ENCODE measurements around the gene TMEM25. TPM values are rescaled to one million over a fixed set of nuclear protein-coding genes. Genes with fewer than 3 reads are reported as not detected.

Gene TMEM25
- total RNA-seq, 5 donors from 2014 or later (not counting 1 experiment from before 2014, with no cell fraction given), result 19.9 to 31.7 (median 25.3) TPM

DNA sequence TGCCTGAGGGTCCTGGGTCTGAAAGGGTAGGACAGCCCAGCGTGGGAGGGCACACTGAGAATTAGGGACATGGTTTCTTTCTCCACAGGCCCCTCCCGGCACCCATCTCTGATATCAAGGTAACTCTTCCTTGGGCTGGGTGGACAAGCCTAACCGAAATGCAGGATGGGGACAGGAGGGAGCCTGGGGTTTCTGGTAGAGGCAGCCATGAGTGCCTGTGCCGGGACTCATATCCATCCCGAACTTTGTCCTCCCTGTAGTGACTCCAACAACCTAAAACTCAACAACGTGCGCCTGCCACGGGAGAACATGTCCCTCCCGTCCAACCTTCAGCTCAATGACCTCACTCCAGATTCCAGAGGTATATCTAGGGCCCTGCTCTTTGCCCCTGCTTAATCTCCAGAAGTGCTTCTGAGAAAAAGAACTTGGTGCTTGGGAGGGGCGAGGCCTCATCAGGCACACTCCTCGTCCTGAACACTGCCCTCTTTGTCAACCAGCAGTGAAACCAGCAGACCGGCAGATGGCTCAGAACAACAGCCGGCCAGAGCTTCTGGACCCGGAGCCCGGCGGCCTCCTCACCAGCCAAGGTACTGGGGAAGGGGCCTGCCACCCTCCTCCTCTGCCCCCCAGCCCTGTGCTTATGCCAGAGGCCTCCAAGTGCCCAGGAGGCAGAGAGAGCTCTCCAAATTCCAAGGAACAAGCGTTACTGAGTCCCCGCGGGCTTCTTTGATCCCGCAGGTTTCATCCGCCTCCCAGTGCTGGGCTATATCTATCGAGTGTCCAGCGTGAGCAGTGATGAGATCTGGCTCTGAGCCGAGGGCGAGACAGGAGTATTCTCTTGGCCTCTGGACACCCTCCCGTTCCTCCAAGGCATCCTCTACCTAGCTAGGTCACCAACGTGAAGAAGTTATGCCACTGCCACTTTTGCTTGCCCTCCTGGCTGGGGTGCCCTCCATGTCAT, 3.1 kb downstream of the TMEM25 start:
- CTCF ChIA-PET, result no interaction called here
- Histone ChIP-seq H3K27ac (ENCODE audit: low read length) (no peak overlapping the region), H3K36me3 (ENCODE audit: control insufficient read depth in 2 of 2, extremely low read depth in 1 of 2, insufficient read depth in 1 of 2, low read length in 1 of 2) (peaks cover 0 to 7% of the 10 kb centered on the region in 2 donors), H3K9me3 (no peaks in the 10 kb centered on the region), H3K4me1 (ENCODE audit: control insufficient read depth in 1 of 2, extremely low read depth in 1 of 2, insufficient read depth in 2 of 2, low read length in 2 of 2) (peaks cover 6 to 23% of the 10 kb centered on the region in 2 experiments), H3K27me3 (replicated peaks in 1 of 2; ENCODE audit: control insufficient read depth in 2 of 2, extremely low read depth in 1 of 2, insufficient read depth in 2 of 2, low read length in 1 of 2) (no peaks in the 10 kb centered on the region), H3K4me3 (ENCODE audit: control insufficient read depth in 1 of 2, extremely low read depth in 1 of 2, low read length in 1 of 2) (no peak overlapping the region)
- 81% methylated on average over 23 of the region's 27 CpGs for WGBS (ENCODE audit: insufficient coverage)
- Mint-ChIP-seq H3K27me3 (no peaks in the 10 kb centered on the region), H3K4me1 (peaks cover 21 to 24% (median 24%) of the 10 kb centered on the region in 3 donors), H3K4me3 (no peak overlapping the region), H3K27ac (no peak overlapping the region), H3K9me3 (no peaks in the 10 kb centered on the region), H3K36me3 (peaks cover 9% of the 10 kb centered on the region)
- ATAC-seq (replicated peaks in 1 of 4) (no peak), DNase-seq (no peak)
- POLR2A ChIA-PET, result interaction anchor here (0.6 kb wide), 3 partner anchors 14 to 471 kb away, joined by 3 to 5 read pairs (median 3); no protein-coding TSS in a partner anchor

DNA sequence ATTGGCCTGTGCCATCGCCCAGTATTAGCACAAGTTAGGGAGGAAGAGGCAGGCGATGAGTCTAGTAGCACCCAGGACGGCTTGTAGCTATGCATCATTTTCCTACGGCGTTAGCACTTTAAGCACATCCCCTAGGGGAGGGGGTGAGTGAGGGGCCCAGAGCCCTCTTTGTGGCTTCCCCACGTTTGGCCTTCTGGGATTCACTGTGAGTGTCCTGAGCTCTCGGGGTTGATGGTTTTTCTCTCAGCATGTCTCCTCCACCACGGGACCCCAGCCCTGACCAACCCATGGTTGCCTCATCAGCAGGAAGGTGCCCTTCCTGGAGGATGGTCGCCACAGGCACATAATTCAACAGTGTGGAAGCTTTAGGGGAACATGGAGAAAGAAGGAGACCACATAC, 4.3 kb downstream of the TMEM25 start:
- Mint-ChIP-seq H3K4me3 (no peak overlapping the region), H3K27me3 (no peaks in the 10 kb centered on the region), H3K4me1 (peaks cover 9 to 12% (median 11%) of the 10 kb centered on the region in 3 donors), H3K9me3 (no peaks in the 10 kb centered on the region), H3K27ac (no peak overlapping the region), H3K36me3 (peaks cover 10% of the 10 kb centered on the region)
- DNase-seq (no peak), ATAC-seq (replicated peaks in 1 of 4) (no peak)
- no peaks in the 10 kb centered on the region for H3K9me3 ChIP-seq
- WGBS (ENCODE audit: insufficient coverage), result no CpG with 5 or more reads among the region's 9 CpGs
- ChIA-PET POLR2A (no interaction called here), CTCF (no interaction called here)
- peaks cover 0 to 7% of the 10 kb centered on the region in 2 donors for H3K36me3 ChIP-seq (ENCODE audit: control insufficient read depth in 2 of 2, extremely low read depth in 1 of 2, insufficient read depth in 1 of 2, low read length in 1 of 2)
- H3K4me1 ChIP-seq (ENCODE audit: control insufficient read depth in 1 of 2, extremely low read depth in 1 of 2, insufficient read depth in 2 of 2, low read length in 2 of 2), result peaks cover 4 to 11% of the 10 kb centered on the region in 2 experiments
- H3K4me3 ChIP-seq (ENCODE audit: control insufficient read depth in 1 of 2, extremely low read depth in 1 of 2, low read length in 1 of 2), result no peak overlapping the region
- no peaks in the 10 kb centered on the region for H3K27me3 ChIP-seq (replicated peaks in 1 of 2; ENCODE audit: control insufficient read depth in 2 of 2, extremely low read depth in 1 of 2, insufficient read depth in 2 of 2, low read length in 1 of 2)
- H3K27ac ChIP-seq (ENCODE audit: low read length), result no peak overlapping the region

DNA sequence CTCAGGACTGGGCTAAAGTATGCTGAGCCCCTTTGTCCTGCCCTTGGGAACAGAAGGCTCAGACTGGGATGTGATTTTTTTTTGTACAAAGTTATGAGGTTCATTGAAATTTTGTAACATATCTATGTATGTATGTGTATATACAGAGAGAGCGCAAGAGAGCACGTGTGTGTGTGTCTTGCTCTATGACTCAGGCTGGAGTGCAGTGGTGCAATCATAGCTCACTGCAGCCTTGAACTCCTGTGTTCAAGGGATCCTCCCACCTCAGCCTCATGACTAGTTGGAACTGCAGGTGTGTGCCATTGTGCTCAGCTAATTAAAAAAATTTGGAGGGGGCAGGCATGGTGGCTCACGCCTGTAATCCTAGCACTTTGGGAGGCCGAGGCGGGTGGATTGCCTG, 5.7 kb downstream of the TMEM25 start:
- H3K4me1 ChIP-seq (ENCODE audit: control insufficient read depth in 1 of 2, extremely low read depth in 1 of 2, insufficient read depth in 2 of 2, low read length in 2 of 2), result peaks cover 0 to 4% of the 10 kb centered on the region in 2 experiments
- DNase-seq (no peak), ATAC-seq (replicated peaks in 1 of 4) (no peak)
- H3K9me3 ChIP-seq, result no peaks in the 10 kb centered on the region
- ChIA-PET POLR2A (no interaction called here), CTCF (no interaction called here)
- Mint-ChIP-seq H3K9me3 (no peaks in the 10 kb centered on the region), H3K27ac (no peak overlapping the region), H3K36me3 (peaks cover 17% of the 10 kb centered on the region), H3K4me3 (no peak overlapping the region), H3K27me3 (no peaks in the 10 kb centered on the region), H3K4me1 (peaks cover 3 to 7% (median 6%) of the 10 kb centered on the region in 3 donors)
- H3K27me3 ChIP-seq (replicated peaks in 1 of 2; ENCODE audit: control insufficient read depth in 2 of 2, extremely low read depth in 1 of 2, insufficient read depth in 2 of 2, low read length in 1 of 2), result no peaks in the 10 kb centered on the region
- H3K36me3 ChIP-seq (ENCODE audit: control insufficient read depth in 2 of 2, extremely low read depth in 1 of 2, insufficient read depth in 1 of 2, low read length in 1 of 2), result peaks cover 0 to 7% of the 10 kb centered on the region in 2 donors
- no peak overlapping the region for H3K4me3 ChIP-seq (ENCODE audit: control insufficient read depth in 1 of 2, extremely low read depth in 1 of 2, low read length in 1 of 2)
- H3K27ac ChIP-seq (ENCODE audit: low read length), result no peak overlapping the region
- WGBS (ENCODE audit: insufficient coverage), result 92% methylated on average over 2 of the region's 5 CpGs

DNA sequence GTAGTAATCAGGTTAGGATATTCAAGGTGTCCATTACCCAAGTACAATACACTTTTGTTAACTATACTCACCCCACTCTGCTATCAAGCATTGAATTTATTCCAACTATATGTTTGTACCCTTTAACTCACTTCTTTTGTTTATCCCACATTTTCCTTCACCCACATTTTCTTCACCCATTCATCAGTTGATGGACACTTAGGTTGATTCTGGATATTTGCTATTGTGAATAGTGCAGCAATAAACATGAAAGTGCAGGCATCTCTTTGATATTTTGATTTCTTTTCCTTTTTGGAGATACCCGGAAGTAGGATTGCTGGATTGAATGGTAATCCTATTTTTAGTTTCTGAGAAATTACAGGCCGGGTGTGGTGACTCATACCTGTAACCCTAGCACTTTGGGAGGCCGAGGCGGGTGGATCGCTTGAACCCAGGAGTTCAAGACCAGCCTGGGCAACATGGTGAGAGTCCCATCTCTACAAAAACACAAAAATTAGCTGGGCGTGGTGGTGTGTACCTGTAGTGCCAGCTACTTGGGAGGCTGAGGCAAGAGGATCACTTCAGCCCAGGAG, 6.5 kb downstream of the TMEM25 start:
- H3K36me3 Mint-ChIP-seq, result peaks cover 17% of the 10 kb centered on the region
- no peaks in the 10 kb centered on the region for H3K9me3 Mint-ChIP-seq
- ChIA-PET POLR2A (no interaction called here), CTCF (no interaction called here)
- H3K4me1 ChIP-seq (ENCODE audit: control insufficient read depth in 1 of 2, extremely low read depth in 1 of 2, insufficient read depth in 2 of 2, low read length in 2 of 2), result no peaks in the 10 kb centered on the region
- H3K27me3 ChIP-seq (replicated peaks in 1 of 2; ENCODE audit: control insufficient read depth in 2 of 2, extremely low read depth in 1 of 2, insufficient read depth in 2 of 2, low read length in 1 of 2), result no peaks in the 10 kb centered on the region
- H3K27me3 Mint-ChIP-seq, result no peaks in the 10 kb centered on the region
- H3K4me3 Mint-ChIP-seq, result no peak overlapping the region
- no peaks in the 10 kb centered on the region for H3K4me1 Mint-ChIP-seq
- ATAC-seq (replicated peaks in 1 of 4) (no peak), DNase-seq (no peak)
- peaks cover 0 to 10% of the 10 kb centered on the region in 2 donors for H3K36me3 ChIP-seq (ENCODE audit: control insufficient read depth in 2 of 2, extremely low read depth in 1 of 2, insufficient read depth in 1 of 2, low read length in 1 of 2)
- no peak overlapping the region for H3K27ac Mint-ChIP-seq
- no peak overlapping the region for H3K27ac ChIP-seq (ENCODE audit: low read length)
- H3K4me3 ChIP-seq (ENCODE audit: control insufficient read depth in 1 of 2, extremely low read depth in 1 of 2, low read length in 1 of 2), result no peak overlapping the region
- WGBS (ENCODE audit: insufficient coverage), result 60% methylated on average over 1 of the region's 6 CpGs
- no peaks in the 10 kb centered on the region for H3K9me3 ChIP-seq

DNA sequence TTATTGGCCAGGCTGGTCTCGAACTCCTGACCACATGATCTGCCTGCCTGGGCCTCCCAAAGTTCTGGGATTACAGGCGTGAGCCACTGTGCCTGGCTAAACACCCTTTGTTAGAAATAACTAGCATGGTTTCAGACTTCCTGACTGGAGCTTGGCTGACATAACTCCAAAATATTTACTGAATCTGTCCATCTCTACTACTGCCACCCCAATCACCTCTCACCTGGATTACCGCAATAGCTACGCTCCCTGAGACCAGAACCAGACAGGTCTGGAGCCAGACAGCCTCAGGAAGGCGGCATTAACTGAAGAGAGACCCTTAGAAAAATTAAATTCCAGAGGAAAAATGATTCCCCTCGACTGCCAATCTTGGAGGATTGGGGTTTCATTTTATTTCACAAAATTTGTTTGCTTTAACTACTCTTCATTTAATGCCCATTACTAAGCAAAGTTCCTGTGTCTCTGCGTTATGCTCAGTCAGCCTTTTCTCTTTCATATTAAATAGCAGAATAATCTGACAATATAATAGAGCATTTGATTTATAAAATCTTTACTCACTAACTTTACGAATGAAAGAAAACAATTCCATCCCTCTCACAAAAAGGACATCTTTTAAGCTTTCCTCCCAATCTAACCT, 13.1 kb downstream of the TMEM25 start:
- ATAC-seq (replicated peaks in 1 of 4) (no peak), DNase-seq (no peak)
- ChIA-PET POLR2A (interaction anchor here in 1 of 2 donors (0.5 kb wide), 1 partner anchor 555 kb away, joined by 3 read pairs; no protein-coding TSS in a partner anchor), CTCF (no interaction called here)
- Mint-ChIP-seq H3K27ac (no peak overlapping the region), H3K4me3 (no peak overlapping the region), H3K4me1 (no peaks in the 10 kb centered on the region), H3K36me3 (peaks cover 23% of the 10 kb centered on the region), H3K27me3 (no peaks in the 10 kb centered on the region), H3K9me3 (no peaks in the 10 kb centered on the region)
- no peak overlapping the region for H3K4me3 ChIP-seq (ENCODE audit: control insufficient read depth in 1 of 2, extremely low read depth in 1 of 2, low read length in 1 of 2)
- H3K9me3 ChIP-seq, result no peaks in the 10 kb centered on the region
- 100% methylated on average over 3 of the region's 8 CpGs for WGBS (ENCODE audit: insufficient coverage)
- no peak overlapping the region for H3K27ac ChIP-seq (ENCODE audit: low read length)
- no peaks in the 10 kb centered on the region for H3K4me1 ChIP-seq (ENCODE audit: control insufficient read depth in 1 of 2, extremely low read depth in 1 of 2, insufficient read depth in 2 of 2, low read length in 2 of 2)
- peaks cover 6 to 10% of the 10 kb centered on the region in 2 donors for H3K36me3 ChIP-seq (ENCODE audit: control insufficient read depth in 2 of 2, extremely low read depth in 1 of 2, insufficient read depth in 1 of 2, low read length in 1 of 2)
- H3K27me3 ChIP-seq (replicated peaks in 1 of 2; ENCODE audit: control insufficient read depth in 2 of 2, extremely low read depth in 1 of 2, insufficient read depth in 2 of 2, low read length in 1 of 2), result no peaks in the 10 kb centered on the region

DNA sequence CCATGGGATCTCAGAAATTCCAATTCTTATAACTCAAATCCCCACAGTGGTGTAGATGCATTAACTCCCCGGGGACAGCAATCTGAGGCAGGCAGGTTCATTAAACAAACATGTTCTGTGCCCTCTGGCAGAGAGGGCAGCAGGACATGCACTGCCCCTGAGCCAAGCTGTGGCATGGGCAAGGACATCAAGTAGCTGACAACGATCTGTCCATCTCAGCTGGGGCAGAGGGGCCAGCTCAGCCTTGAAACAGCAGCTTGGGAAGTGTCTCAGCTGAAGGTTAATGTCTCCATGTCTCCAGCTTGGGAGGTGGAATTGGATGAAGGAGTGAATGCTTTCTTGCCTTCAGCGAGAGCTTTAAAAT, 13.6 kb downstream of the TMEM25 start:
- Histone ChIP-seq H3K9me3 (no peaks in the 10 kb centered on the region), H3K36me3 (ENCODE audit: control insufficient read depth in 2 of 2, extremely low read depth in 1 of 2, insufficient read depth in 1 of 2, low read length in 1 of 2) (peaks cover 6 to 10% of the 10 kb centered on the region in 2 donors), H3K4me1 (ENCODE audit: control insufficient read depth in 1 of 2, extremely low read depth in 1 of 2, insufficient read depth in 2 of 2, low read length in 2 of 2) (no peaks in the 10 kb centered on the region), H3K27me3 (replicated peaks in 1 of 2; ENCODE audit: control insufficient read depth in 2 of 2, extremely low read depth in 1 of 2, insufficient read depth in 2 of 2, low read length in 1 of 2) (no peaks in the 10 kb centered on the region), H3K27ac (ENCODE audit: low read length) (no peak overlapping the region), H3K4me3 (ENCODE audit: control insufficient read depth in 1 of 2, extremely low read depth in 1 of 2, low read length in 1 of 2) (no peak overlapping the region)
- H3K4me1 Mint-ChIP-seq, result no peaks in the 10 kb centered on the region
- CTCF ChIA-PET, result no interaction called here
- no peak for ATAC-seq (replicated peaks in 1 of 4)
- H3K36me3 Mint-ChIP-seq, result peaks cover 23% of the 10 kb centered on the region
- POLR2A ChIA-PET, result interaction anchor here in 1 of 2 donors (0.5 kb wide), 1 partner anchor 555 kb away, joined by 3 read pairs; no protein-coding TSS in a partner anchor
- no peak for DNase-seq
- H3K27ac Mint-ChIP-seq, result no peak overlapping the region
- H3K9me3 Mint-ChIP-seq, result no peaks in the 10 kb centered on the region
- H3K4me3 Mint-ChIP-seq, result no peak overlapping the region
- no peaks in the 10 kb centered on the region for H3K27me3 Mint-ChIP-seq
- WGBS (ENCODE audit: insufficient coverage), result 88% methylated on average over 2 of the region's 3 CpGs

All from T-cell (primary cell).